Neuron (in vitro differentiated cells): ENCODE data around the gene SIRPB2.
A peak's percentile ranks its signal among the peaks of the same experiment; 100 is the strongest.

Experiments
- H2AFZ ChIP-seq: one replicate; pipeline ENCODE4 v1.6.1; 2013; ENCODE audit warnings: low read depth, mild to moderate bottlenecking, inconsistent platforms, low read length, moderate library complexity
- H3K27me3 ChIP-seq: one replicate; pipeline ENCODE4 v1.6.1; 2013; ENCODE audit warnings: low read length; ENCODE audit not compliant: insufficient read depth
- H3K36me3 ChIP-seq: one replicate; pipeline ENCODE4 v1.6.1; 2013; ENCODE audit warnings: low read length; ENCODE audit not compliant: insufficient read depth
- H3K4me1 ChIP-seq: one replicate; pipeline ENCODE4 v1.6.1; 2013; ENCODE audit warnings: low read length; ENCODE audit not compliant: insufficient read depth
- H3K4me3 ChIP-seq: 2 replicates; pipeline ENCODE4 v1.5.1; 2013; ENCODE audit warnings: mild to moderate bottlenecking, low read length, moderate library complexity
- H3K9me3 ChIP-seq: one replicate; pipeline ENCODE4 v1.6.1; 2013; ENCODE audit warnings: low read length

SIRPB2 gene

GRCh38 chr20:1437235-1437904 lies 53.9 kb downstream of the SIRPB2 start:
- H2AFZ ChIP-seq = no peak overlapping the region

DNA sequence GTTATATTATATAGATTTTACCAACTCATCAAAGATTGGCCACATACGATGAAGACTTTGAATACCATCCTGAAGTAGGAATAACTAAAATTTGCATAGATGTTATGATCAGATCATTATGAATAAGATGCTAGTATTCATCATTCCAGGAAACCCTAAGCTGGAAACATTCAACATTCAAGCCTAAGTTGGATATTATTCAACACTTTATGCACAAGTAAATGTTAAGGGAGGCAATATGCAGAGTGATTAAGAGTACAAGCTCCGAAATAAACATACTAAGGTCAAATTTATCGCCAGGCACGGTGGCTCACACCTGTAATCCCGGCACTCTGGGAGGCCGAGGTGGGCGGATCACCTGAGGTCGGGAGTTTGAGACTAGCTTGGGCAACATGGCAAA lies 55.0 kb downstream of the SIRPB2 start:
- Histone ChIP-seq H3K4me3 (no peak overlapping the region), H2AFZ (no peak overlapping the region), H3K36me3 (peaks cover 3% of the 10 kb centered on the region), H3K27me3 (no peaks in the 10 kb centered on the region), H3K4me1 (no peaks in the 10 kb centered on the region), H3K9me3 (no peaks in the 10 kb centered on the region)

More at GRCh38 chr20:1437235-1437904, 53.9 kb downstream of the SIRPB2 start:
- Histone ChIP-seq H3K27me3 (no peaks in the 10 kb centered on the region), H3K4me3 (no peak overlapping the region), H3K36me3 (peaks cover 10% of the 10 kb centered on the region), H3K9me3 (no peaks in the 10 kb centered on the region), H3K4me1 (no peaks in the 10 kb centered on the region)

- Histone ChIP-seq H3K4me3 (no peak overlapping the region), H3K36me3 (peaks cover 3% of the 10 kb centered on the region), H3K9me3 (no peaks in the 10 kb centered on the region), H2AFZ (no peak overlapping the region), H3K4me1 (no peaks in the 10 kb centered on the region), H3K27me3 (no peaks in the 10 kb centered on the region)
Observed at GRCh38 chr20:1435337-1435699, 55.9 kb downstream of the SIRPB2 start.

GRCh38 chr20:1434571-1435336 lies 56.5 kb downstream of the SIRPB2 start:
- Histone ChIP-seq H3K4me1 (no peaks in the 10 kb centered on the region), H3K4me3 (no peak overlapping the region), H3K9me3 (no peaks in the 10 kb centered on the region), H2AFZ (no peak overlapping the region), H3K36me3 (no peaks in the 10 kb centered on the region), H3K27me3 (no peaks in the 10 kb centered on the region)

DNA sequence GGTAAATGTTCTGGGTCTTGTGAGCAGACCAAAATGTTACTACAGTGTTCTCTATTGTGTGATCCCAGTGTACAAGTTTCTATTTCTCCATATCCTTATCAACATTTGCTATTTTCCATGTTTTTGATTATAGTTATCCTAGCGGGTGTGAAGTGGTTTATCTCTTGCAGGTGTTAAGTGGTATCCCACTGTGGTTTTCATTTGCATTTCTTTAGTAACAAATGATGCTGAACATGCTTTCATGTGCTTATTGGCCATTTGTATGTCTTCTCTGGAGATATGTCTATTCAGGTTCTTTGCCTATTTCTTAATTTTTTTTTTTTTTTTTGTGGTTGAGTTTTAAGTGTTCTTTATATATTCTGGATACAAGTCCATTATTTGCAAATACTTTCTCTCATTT lies 60.1 kb downstream of the SIRPB2 start:
- Histone ChIP-seq H3K27me3 (no peaks in the 10 kb centered on the region), H3K4me3 (no peak overlapping the region), H3K36me3 (no peaks in the 10 kb centered on the region), H3K4me1 (peaks cover 11% of the 10 kb centered on the region), H3K9me3 (no peaks in the 10 kb centered on the region), H2AFZ (no peak overlapping the region)

GRCh38 chr20:1430004-1430451 lies 61.2 kb downstream of the SIRPB2 start:
- Histone ChIP-seq H2AFZ (no peak overlapping the region), H3K36me3 (no peaks in the 10 kb centered on the region), H3K9me3 (no peaks in the 10 kb centered on the region), H3K4me1 (peaks cover 11% of the 10 kb centered on the region), H3K27me3 (no peaks in the 10 kb centered on the region), H3K4me3 (no peak overlapping the region)

DNA sequence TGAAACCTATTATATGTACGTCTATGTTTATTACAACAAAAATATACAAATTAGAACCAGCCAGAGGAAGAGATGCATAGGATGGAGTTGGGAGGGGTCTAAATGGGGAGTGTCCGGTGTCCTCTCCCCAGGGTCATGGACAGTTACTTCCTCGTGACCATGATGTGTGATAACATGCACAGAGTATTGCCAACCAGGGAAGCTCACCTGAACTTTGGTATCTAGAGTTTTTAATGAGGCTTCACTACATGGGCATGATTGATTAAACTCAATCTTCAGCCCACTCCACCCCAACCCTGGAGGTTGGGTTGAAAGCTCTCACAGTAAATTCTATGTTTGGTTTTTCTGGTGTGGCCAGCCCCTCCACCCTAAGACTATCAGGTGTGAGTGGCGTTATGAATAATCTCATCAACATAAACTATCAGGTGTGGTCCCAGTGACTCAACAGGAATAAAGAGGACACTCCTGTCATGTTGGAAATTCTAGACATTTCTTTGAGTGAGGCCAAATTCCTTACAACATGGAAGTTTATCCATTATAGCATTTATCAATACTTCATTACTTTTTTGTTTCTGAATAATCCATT lies 62.0 kb downstream of the SIRPB2 start:
- H3K36me3 ChIP-seq = no peaks in the 10 kb centered on the region
- peaks cover 14% of the 10 kb centered on the region for H3K4me1 ChIP-seq
- no peaks in the 10 kb centered on the region for H3K9me3 ChIP-seq
- no peak overlapping the region for H2AFZ ChIP-seq
- H3K4me3 ChIP-seq = no peak overlapping the region
- H3K27me3 ChIP-seq = no peaks in the 10 kb centered on the region

- Histone ChIP-seq H3K27me3 (no peaks in the 10 kb centered on the region), H3K4me1 (peaks cover 21% of the 10 kb centered on the region), H2AFZ (peak overlapping the region; percentile 24), H3K9me3 (no peaks in the 10 kb centered on the region), H3K36me3 (no peaks in the 10 kb centered on the region), H3K4me3 (no peak overlapping the region)
Observed at GRCh38 chr20:1427457-1428054, 63.7 kb downstream of the SIRPB2 start.

- Histone ChIP-seq H3K9me3 (no peaks in the 10 kb centered on the region), H2AFZ (no peak overlapping the region), H3K27me3 (no peaks in the 10 kb centered on the region), H3K4me3 (no peak overlapping the region), H3K36me3 (no peaks in the 10 kb centered on the region), H3K4me1 (peaks cover 21% of the 10 kb centered on the region)
Observed at GRCh38 chr20:1426231-1426849, 64.9 kb downstream of the SIRPB2 start.
